HFFc6 (cell line): ENCODE data around the gene MAPK6. TPM values are rescaled to one million over a fixed set of nuclear protein-coding genes. Genes with fewer than 3 reads are reported as not detected.

ENCODE experiments used
- DNase-seq: peaks from one replicate; pipeline ENCODE4 v3.0.0-alpha.2; 2018
- H3K27ac Mint-ChIP-seq: 2 replicates; pipeline ENCODE4 v1.8.0; 2020; ENCODE audit warnings: mild to moderate bottlenecking, mixed read lengths
- H3K27me3 Mint-ChIP-seq: 2 replicates; pipeline ENCODE4 v1.8.0; 2021; ENCODE audit warnings: mild to moderate bottlenecking, moderate library complexity, mixed read lengths; ENCODE audit not compliant: insufficient read depth
- H3K36me3 Mint-ChIP-seq: 2 replicates; pipeline ENCODE4 v1.8.0; 2021; ENCODE audit warnings: low read depth, mixed read lengths
- H3K4me1 Mint-ChIP-seq: 2 replicates; pipeline ENCODE4 v1.8.0; 2020; ENCODE audit warnings: low read depth, mixed read lengths
- H3K4me3 Mint-ChIP-seq: 2 replicates; pipeline ENCODE4 v1.8.0; 2020; ENCODE audit warnings: mild to moderate bottlenecking, moderate library complexity, mixed read lengths
- H3K9me3 Mint-ChIP-seq: 2 replicates; pipeline ENCODE4 v1.8.0; 2020; ENCODE audit warnings: mild to moderate bottlenecking, mixed read lengths
- CTCF ChIP-seq: fragments of 200-600 bp; sonication (generic); IDR thresholded peaks from 2 replicates; pipeline ENCODE4 v1.5.0; 2021; ENCODE audit warnings: antibody characterized with exemption, mild to moderate bottlenecking
- total RNA-seq, 6 experiments: library from RNA; stranded (reverse); fragmentation: NEBNext Ultra II Directional; extraction: Animal tissue kit (Norgen Biotek cat#: 25700); gene quantifications; 2 replicates in 1 of 6; 3 replicates in 5 of 6; pipeline ENCODE4 v1.2.3, GENCODE V29; 2021

The MAPK6 gene
- total RNA-seq, 6 experiments from 2014 or later: 43.0 to 61.9 (median 54.6) TPM

- Mint-ChIP-seq H3K4me1 (peaks cover 17% of the 10 kb centered on the region), H3K27ac (peak overlapping the region; percentile 36; the same call in 1 of the 2 replicates), H3K9me3 (no peaks in the 10 kb centered on the region), H3K4me3 (peak overlapping the region; percentile 51; the same call in 1 of the 2 replicates), H3K27me3 (peaks cover 13% of the 10 kb centered on the region; the same call in 1 of the 2 replicates), H3K36me3 (no peaks in the 10 kb centered on the region)
- peak; percentile 15; the same call in 1 of the 2 replicates for TF ChIP-seq CTCF
- no peak for DNase-seq
These were observed 93.3 kb downstream of the MAPK6 start for GRCh38 chr15:52112203-52112750.

DNA sequence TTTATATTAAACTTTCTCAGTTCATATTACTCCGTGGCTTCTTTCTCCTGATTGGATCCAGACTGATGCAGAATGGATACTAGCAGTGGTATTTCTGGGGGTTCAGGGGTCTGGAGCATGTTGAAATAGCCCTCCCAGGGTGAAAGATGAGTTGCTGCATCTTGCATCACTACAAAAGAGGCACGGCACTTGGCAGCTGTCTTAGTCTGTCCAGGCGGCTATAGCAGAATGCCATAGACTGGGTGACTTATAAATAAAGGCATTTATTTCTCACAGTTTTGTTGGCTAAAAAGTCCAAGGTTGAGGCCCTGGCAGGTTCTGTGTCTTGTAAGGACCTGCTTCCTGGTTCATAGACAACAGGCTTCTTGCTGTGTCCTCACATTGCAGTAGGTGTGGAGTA lies 94.2 kb downstream of the MAPK6 start:
- Mint-ChIP-seq H3K4me1 (peaks cover 20% of the 10 kb centered on the region), H3K36me3 (no peaks in the 10 kb centered on the region), H3K9me3 (no peaks in the 10 kb centered on the region), H3K27ac (no peak overlapping the region), H3K27me3 (peaks cover 12% of the 10 kb centered on the region; the same call in 1 of the 2 replicates), H3K4me3 (no peak overlapping the region; the same call in 1 of the 2 replicates)
- DNase-seq: no peak
- TF ChIP-seq CTCF: no peak

DNA sequence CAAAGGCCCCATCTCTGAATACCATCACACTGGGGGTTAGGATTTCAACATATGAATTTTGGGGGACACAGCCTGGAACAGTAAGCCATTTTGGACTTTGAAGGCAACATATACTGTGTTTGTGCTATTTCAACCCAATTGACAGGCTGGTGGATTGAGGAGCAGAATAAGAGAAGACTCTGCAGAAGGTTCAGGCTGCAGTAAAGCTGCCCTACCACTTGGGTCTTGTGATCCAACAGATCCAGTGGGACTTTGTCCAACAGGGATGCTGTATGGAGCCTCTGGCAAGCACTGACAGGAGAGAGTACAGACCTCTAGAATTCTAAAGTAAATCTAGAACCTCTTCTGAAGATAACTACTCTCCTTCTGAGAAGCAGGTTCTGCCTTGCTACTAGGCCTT lies 94.7 kb downstream of the MAPK6 start:
- H3K4me3 Mint-ChIP-seq: no peak overlapping the region
- no peaks in the 10 kb centered on the region for H3K36me3 Mint-ChIP-seq
- TF ChIP-seq CTCF: no peak

GRCh38 chr15:52114261-52115055 lies 95.4 kb downstream of the MAPK6 start:
- peaks cover 10% of the 10 kb centered on the region; the same call in 1 of the 2 replicates for H3K27me3 Mint-ChIP-seq
- H3K4me1 Mint-ChIP-seq: peaks cover 20% of the 10 kb centered on the region
- no peaks in the 10 kb centered on the region for H3K9me3 Mint-ChIP-seq
- no peak overlapping the region for H3K27ac Mint-ChIP-seq
- no peak for TF ChIP-seq CTCF
- no peak overlapping the region for H3K4me3 Mint-ChIP-seq
- H3K36me3 Mint-ChIP-seq: no peaks in the 10 kb centered on the region
- no peak for DNase-seq

More for the DNA sequence above, 94.7 kb downstream of the MAPK6 start:
- H3K4me1 Mint-ChIP-seq: peaks cover 20% of the 10 kb centered on the region
- H3K27ac Mint-ChIP-seq: no peak overlapping the region
- peaks cover 10% of the 10 kb centered on the region; the same call in 1 of the 2 replicates for H3K27me3 Mint-ChIP-seq
- DNase-seq: no peak
- no peaks in the 10 kb centered on the region for H3K9me3 Mint-ChIP-seq

GRCh38 chr15:52115598-52116427 lies 96.8 kb downstream of the MAPK6 start:
- peaks cover 20% of the 10 kb centered on the region for H3K4me1 Mint-ChIP-seq

More at GRCh38 chr15:52115598-52116427, 96.8 kb downstream of the MAPK6 start:
- Mint-ChIP-seq H3K4me3 (no peak overlapping the region), H3K27ac (no peak overlapping the region), H3K27me3 (peaks cover 10% of the 10 kb centered on the region; the same call in 1 of the 2 replicates), H3K36me3 (no peaks in the 10 kb centered on the region), H3K9me3 (no peaks in the 10 kb centered on the region)
- TF ChIP-seq CTCF: no peak
- DNase-seq: no peak

Other genes with a start within 250 kb of the MAPK6 start
- gene TMOD3, start 189.6 kb upstream of the MAPK6 start, total RNA-seq: 10 to 100 TPM; 56.4 to 68.8 (median 59.9) TPM
- 10 to 100 TPM; 22.2 to 30.9 (median 27.5) TPM for gene LEO1, start 47.4 kb upstream of the MAPK6 start, total RNA-seq
- under 1 TPM in 2 of 6 experiments, not detected in 4; 0.25 to 0.30 TPM for gene BCL2L10, start 93.6 kb downstream of the MAPK6 start, total RNA-seq
- gene GNB5, start 172.2 kb downstream of the MAPK6 start, total RNA-seq: 10 to 100 TPM; 24.1 to 37.1 (median 33.0) TPM